Measurements from ENCODE around the gene SPON1.

- TF ChIP-seq CTCF (IDR thresholded peaks at IDR 0.05; ENCODE audit: control extremely low read depth in 1 of 3, insufficient read depth in 1 of 3, low read depth in 1 of 3, low read length in 3 of 3) (no peak), POLR2A (IDR thresholded peaks at IDR 0.05; ENCODE audit: control extremely low read depth in 1 of 2, low read depth in 2 of 2, low read length in 2 of 2) (no peak)
These were observed 221.8 kb downstream of the SPON1 start for GRCh38 chr11:14184028-14184940.
